HG03460 (cell line): Measurements from ENCODE around the gene FAM234A.
A peak's percentile ranks its signal among the peaks of the same experiment; 100 is the strongest.
"Not testable (repeated sequence)": the region's sequence is repeated elsewhere in the genome, so short reads cannot be mapped to it uniquely, and the experiment has no call there.

Experiments used
- ATAC-seq: cut with Tn5 transposase; IDR thresholded peaks from one replicate; pipeline ENCODE4 v1.9.1; 2021; ENCODE audit not compliant: unreplicated experiment

The FAM234A gene

GRCh38 chr16:234468-235305, at the start of gene FAM234A:
Gene FAM234A, plus strand, starts transcription at chr16:234821. Its CDS starts 19,593 bp downstream, at chr16:254414.
- ATAC-seq: peak; percentile 83

DNA sequence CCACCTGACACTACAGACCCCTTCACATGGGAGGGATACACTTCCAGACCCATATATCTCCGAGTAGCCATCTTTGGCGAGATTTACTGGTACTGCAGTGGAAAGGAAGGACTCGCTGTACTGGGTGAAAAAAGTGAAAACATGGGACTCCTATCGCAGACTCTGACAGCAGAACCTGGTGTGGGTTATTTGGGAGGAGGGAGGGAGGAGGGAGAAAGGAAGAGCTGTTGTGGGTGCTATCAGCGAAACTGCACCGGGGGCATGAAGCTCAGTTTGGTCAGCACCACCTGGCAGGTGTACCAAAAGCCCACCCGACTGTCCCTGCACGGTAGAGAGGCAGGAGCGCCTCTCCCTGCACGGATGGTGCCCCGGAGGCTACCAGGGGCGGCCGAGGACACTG, 49.4 kb upstream of the FAM234A start:
- ATAC-seq: no peak

- no peak for ATAC-seq
Measured at GRCh38 chr16:185691-186090, 48.9 kb upstream of the FAM234A start.

DNA sequence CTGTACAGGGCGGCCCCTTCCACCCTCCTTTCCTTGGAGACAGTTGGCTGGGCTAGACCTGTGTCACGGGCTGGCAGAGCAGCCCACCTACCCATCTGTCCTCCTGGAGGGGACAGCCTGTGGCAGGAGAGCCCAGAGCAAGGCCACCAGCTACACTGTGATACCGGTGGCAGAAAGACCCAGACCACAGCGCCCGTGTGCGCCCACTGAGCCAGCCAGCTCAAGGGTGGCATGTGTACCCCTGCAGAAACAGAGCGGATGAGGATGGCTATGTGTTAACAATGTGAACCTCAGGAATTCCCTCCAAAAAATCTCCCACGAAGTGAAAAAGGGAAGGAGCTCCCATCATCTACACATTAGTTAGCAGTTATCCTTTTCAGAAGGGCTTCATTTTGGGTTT, 47.3 kb upstream of the FAM234A start:
- no peak for ATAC-seq

DNA sequence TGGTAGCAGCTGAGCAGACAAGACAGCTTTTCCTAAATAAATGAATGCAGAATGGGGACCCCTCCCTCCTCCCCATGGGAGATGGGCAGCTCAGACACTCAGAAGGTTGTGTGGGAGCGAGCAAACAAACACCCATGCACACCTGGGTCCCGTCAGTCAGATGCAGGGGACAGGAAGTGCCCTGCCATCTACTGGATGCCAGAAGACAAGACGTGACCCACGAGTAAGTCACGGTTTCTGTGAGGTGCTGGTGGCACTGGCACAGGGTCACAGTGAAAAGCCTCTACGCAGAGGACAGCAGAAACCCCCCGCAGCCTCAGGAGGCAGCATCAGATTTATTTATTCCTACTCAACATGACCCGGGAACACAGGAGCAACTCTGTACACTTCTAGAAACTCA, 45.9 kb upstream of the FAM234A start:
- ATAC-seq: no peak

GRCh38 chr16:189604-190186, 44.9 kb upstream of the FAM234A start:
- ATAC-seq: no peak

DNA sequence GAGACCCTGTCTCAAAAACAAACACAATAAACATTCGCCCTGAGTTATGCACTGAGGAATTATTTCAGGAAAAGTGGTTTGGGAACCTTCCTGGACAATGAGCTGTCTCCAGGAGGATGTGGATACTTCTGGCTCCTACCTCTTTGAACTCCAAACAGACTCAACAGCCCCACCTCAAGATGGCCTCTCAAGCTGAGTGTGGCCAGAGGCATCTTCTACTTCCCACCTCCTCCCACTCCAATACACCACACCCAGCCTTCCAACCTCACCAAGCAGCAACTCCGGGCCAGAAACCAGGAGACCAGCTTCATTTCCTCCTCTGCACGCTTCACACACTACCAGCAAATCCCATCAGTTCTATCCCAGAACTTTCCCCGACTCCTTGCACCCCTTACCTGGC, 42.8 kb upstream of the FAM234A start:
- no peak for ATAC-seq

GRCh38 chr16:192686-193085, 41.9 kb upstream of the FAM234A start:
- no peak for ATAC-seq

GRCh38 chr16:193441-193840, 41.2 kb upstream of the FAM234A start:
- no peak for ATAC-seq

GRCh38 chr16:194516-194915, 40.1 kb upstream of the FAM234A start:
- no peak for ATAC-seq

GRCh38 chr16:200388-200787, 34.2 kb upstream of the FAM234A start:
- ATAC-seq: no peak

DNA sequence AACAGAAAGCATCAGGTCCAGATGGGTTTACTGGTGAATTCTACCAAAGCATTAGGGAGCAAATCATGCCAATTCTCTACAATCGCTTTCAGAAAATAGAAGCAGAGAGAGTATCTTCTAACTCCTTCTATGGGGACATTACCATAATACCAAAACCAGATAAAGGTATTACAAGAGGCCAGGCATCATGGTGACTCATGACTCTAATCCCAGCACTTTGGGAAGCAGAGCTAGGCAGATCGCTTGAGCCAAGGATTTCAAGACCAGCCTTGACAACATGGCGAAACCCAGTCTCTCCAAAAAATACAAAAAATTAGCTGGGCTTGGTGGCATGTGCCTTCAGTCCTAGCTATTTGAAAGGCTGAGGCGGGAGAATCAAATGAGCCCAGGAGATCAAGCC, 31.4 kb upstream of the FAM234A start:
- no peak for ATAC-seq

DNA sequence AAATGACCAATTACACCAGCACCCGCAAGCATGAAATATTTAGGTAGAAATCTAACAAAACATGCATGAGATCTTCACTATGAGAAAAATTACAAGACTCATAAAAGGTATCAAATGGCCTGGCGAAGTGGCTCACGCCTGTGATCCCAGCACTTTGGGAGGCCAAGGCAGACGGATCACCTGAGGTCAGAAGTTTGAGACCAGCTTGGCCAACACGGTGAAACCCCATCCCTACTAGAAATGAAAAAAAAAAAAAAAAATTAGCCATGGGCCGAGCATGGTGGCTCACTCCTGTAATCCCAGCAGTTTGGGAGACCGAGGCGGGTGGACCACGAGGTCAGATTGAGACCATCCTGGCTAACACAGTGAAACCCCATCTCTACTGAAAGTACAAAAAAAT, 30.6 kb upstream of the FAM234A start:
- ATAC-seq: not testable (repeated sequence)

GRCh38 chr16:209359-209758, 25.3 kb upstream of the FAM234A start:
- not testable (repeated sequence) for ATAC-seq

- not testable (repeated sequence) for ATAC-seq
Measured at GRCh38 chr16:211631-212180, 22.9 kb upstream of the FAM234A start.

GRCh38 chr16:212999-213398, 21.6 kb upstream of the FAM234A start:
- ATAC-seq: no peak

- ATAC-seq: no peak
Measured at GRCh38 chr16:220021-220420, 14.6 kb upstream of the FAM234A start.

DNA sequence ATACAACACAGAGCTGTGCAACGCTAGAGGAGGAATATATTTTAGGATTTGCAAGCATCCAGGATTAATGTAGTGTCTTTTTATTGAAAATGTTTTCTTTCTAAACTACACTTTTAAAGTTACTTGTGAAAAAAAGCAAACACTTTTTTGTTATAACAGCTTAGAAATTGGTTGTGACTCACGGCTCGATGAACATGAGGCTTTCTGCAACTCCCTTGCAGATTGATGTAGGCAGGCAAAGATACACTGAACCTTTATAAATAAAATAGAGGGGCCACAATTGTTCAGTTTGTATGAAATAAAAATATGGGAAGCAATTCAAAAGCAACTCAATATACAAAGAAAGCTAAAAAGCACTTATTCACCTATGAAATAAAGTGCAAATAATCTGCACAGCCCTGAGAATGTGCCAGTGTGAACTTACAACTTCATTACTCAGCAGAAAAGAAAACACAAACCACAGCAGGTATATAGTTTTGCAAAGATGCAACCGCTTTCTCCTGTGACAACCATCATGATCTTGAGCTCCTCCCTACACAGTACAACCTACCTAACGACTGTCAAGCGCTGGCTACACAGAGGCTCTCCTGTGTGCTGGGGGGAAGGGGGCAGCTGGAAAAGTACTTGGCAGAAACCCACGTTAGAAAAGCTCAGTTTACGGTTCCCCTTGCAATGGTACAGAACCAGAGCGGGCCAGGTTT, 6.3 kb upstream of the FAM234A start:
- no peak for ATAC-seq

GRCh38 chr16:228852-229730, 5.5 kb upstream of the FAM234A start, which contains the start of gene LUC7L:
Gene LUC7L, minus strand, starts transcription at chr16:229449. Its CDS starts 110 bp downstream, at chr16:229339.
- peak; percentile 79 for ATAC-seq

DNA sequence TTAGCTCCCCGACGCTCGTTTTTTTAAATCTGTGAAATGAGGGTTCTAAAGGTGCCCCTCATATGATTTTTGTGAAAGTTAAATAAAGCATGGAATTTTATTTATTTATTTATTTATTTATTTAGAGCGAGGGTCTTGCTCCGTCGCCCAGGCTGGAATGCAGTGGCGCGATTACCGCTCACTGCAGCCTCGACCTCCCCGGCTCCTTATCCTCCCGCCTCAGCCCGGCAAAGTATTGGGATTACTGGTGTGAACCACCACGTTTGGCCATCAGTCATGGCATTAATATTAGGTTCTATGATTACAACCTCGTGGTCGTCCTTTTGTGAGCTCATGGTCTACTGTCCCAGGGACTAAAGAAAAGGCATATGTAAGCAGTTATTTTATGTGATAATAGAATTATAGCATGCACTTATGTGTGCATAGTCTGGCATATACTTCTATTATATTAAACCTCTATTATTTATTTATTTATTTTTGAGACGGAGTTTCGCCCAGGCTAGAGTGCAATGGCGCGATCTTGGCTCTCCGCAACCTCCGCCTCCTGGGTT, 4.8 kb upstream of the FAM234A start:
- no peak for ATAC-seq
